Stimulated activated CD4-positive, alpha-beta T cell treated with anti-CD3 and anti-CD28 coated beads, Interleukin-2, amount 100 ng/mL, for 4 hours (primary cell): Measurements from ENCODE around the gene CLEC18A.
"Not testable (repeated sequence)": the region's sequence is repeated elsewhere in the genome, so short reads cannot be mapped to it uniquely, and the experiment has no call there.

Experiments used
- DNase-seq: peaks from one replicate; pipeline ENCODE4 v3.0.0-alpha.2; 2020; ENCODE audit warnings: low read depth

CLEC18A gene

DNA sequence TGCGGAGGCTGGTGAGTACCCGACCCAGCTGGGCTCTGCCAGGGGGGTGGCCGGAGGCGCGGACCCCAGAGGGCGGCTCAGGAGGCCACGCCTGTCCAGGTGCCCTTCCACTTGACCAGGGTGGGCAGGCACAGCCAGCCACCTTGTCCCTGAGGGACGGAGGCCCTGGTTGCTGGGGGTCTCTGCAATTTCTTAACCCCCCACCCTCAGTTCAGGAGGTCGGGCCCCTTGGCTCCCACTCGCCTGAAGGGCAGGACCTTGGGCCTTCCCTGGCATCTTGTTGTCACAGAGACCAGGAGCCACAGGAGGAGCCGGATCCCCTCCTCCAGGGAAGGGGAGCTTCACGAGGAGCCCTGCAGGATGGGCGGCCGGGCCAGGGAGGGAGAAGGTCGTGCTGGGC lies 982 bp downstream of the CLEC18A start:
- DNase-seq: not testable (repeated sequence)

DNA sequence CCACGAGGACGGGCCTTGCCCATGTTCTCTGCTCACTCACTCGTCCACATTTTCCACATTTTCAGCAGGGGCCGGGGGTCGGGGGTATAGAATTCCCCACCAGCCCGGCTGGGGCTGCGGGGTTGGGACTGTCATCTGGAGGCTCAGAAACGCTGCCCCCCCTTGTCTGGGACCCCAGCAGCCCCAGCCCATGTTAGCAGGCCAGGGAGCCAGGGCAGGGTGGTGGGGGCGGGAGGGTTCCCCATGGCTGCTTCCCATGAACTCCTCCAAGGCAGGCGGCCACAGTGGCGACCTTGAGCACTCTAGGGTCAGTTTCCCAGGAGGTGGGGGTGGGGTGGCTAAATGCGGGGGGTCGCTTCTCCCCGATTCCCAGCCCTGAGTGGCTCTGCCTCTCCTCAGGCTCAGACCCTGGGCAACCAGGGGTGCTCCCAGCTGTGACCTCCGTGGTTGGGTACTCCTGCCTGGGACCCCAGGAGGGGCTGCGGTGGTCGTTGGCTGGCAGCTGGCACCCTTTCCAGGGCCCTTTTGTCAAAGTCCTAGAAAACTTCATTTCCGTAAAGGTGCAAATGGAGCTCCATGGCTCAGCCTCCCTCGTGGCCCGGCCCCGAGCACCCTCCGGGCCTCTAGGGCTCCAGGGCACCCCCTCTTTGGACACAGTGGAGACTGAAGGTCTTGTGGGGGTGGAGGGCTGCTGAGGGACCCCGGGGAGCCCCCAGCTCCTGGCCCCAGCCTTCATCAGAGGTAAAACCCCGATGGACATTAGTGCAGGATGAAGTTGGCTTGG lies 1.6 kb downstream of the CLEC18A start:
- not testable (repeated sequence) for DNase-seq

DNA sequence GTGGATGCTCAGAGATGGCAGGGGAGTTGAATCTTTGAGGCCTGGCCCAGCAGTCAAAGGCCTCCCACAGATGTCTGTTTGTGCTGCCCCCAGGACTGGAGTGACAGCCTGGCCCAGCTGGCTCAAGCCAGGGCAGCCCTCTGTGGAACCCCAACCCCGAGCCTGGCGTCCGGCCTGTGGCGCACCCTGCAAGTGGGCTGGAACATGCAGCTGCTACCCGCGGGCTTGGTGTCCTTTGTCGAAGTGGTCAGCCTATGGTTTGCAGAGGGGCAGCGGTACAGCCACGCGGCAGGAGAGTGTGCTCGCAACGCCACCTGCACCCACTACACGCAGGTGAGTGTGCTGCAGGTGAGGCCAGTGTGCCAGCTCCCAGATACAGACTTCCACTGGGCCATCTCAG lies 3.1 kb downstream of the CLEC18A start:
- not testable (repeated sequence) for DNase-seq

DNA sequence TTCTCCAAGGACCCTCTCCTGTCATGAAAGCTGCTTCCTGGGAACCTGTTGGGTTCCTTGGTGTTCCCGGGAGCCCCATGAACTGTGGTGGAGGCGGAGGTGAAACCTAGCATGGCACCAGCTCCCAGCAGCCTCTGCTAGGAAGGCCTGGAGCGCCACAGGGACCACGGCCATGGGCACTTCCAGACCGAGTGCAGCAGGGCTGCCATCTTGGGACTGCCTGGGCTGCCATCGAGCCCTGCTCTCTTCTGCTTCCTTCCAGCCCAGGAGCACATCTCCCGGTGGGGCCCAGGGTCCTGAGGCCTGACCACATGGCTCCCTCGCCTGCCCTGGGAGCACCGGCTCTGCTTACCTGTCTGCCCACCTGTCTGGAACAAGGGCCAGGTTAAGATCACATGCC lies 12.2 kb downstream of the CLEC18A start:
- not testable (repeated sequence) for DNase-seq

DNA sequence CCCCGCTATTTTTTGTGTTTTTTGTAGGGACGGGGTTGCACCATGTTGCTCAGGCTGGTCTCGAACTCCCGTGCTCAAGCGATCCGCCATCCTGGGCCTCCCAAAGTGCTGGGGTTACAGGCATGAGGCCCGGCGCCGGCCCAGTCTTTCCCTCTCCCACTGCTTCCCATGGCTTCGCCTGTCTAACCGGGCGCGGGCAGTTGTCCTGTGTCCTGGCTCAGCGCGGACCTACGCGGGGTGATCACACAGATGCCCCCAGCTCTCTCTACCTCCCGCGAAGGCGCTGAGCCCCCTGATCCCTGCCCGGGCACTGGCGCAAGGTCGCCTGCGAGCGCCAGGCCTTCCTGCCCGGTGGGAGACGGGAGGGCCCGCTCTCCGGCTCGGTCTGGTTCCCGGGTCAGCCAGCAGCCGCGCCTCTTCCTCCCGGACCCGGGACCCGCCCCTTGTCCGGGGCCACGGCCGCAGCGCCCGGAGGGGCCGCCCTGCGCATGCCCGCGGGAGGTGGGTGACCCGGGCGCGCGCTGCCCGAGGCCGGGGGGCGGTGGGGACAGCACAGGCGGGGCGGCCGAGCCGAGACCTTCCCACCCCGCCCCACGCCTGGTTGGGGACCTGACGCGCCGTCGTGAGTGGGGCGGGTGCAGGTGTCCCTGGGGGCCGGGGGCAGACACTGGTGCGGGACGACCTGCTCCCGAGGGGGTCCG lies 14.0 kb downstream of the CLEC18A start:
- DNase-seq: not testable (repeated sequence)

DNA sequence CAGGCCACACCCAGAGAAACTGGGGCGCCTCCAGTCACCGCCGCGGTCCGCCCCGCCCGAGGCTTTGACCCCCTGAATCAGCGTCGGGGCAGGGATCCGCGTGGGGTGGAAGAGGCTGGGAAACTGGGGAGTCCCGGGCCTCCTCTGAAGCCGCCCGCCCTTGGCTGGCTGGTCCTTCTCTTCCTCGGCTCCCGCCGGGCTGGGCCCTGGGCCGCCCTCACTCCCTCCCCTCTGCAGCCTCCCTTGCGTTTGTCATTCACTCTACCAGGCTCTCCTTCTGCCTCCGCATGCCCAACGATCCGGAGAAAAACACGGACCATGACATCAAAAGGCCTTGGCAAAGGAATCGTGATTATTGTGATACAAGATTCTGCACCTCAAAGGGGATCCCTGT lies 14.5 kb downstream of the CLEC18A start:
- not testable (repeated sequence) for DNase-seq

DNA sequence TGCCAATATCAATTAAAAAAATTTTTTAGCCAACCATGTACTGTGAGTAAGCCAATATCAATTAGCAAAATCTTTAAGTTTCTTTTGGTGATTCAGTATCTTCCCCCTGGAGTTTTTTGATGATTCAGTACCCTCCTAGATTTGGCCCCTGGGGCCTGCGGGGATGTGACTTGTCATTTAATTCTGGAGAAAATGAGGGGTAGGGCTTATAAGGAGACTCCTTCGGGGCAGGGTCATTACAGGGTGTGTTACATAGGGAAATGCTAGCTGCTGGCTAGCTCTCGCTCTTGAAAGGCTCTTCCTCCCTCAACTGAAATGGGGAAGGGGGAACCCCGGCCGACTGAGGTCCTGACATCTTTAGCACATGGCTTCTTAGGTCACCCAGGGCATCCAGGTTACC lies 16.6 kb downstream of the CLEC18A start:
- not testable (repeated sequence) for DNase-seq

DNA sequence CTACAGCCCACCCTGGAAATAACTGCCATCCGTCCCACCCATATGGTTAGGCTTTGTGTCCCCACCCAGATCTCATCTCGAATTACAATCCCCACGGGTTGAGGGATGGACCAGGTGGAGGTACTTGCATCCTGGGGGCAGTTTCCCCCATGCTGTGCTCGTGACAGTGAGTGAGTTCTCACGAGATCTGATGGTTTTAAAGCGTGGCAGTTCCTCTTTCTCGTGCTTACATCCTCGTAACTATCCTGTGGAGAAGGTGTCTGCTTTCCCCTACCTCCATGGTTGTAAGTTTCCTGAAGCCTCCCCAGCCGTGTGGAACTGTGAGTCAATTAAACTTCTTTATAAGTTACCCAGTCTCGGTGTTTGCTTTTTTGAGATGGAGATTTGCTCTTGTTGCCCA lies 17.0 kb downstream of the CLEC18A start:
- DNase-seq: not testable (repeated sequence)

DNA sequence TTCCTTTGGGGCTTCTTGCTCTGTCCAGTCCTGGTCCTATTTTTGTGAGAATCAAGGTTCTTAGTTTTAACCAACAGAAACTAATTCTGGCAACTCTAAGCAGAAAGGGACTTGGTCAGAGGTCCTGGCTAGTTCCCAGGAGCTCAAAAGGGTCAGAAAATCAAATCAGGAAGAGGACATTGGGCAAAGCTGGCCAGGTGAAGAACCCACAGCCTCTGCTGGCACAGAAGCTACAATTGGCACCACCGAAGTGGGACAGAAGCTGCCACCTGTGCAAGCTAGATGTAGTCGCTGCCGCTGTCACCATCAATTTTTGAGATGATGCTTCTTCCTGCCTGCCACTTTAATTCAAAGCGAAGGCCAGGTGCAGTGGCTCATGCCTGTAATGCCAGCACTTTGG lies 18.5 kb downstream of the CLEC18A start:
- not testable (repeated sequence) for DNase-seq

DNA sequence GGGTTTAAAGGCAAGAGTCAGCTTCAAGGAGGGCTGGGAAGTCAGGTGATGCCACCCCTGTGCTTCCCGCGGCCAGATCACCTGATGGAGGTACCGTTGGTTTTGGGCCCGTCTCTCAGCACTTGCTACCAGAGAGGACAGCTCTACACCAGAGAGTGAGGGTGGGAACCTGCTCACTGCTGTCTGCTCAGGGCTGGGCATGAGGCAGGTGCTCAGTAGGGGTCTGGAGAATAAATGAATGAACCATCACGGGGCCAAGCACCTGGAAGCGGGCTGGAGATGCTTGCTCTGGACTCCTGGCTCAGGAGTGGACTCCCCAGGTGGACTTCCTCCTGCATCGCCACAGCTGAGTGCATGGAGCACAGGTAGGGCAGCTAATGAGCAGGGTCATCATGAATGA lies 21.0 kb downstream of the CLEC18A start:
- DNase-seq: not testable (repeated sequence)

DNA sequence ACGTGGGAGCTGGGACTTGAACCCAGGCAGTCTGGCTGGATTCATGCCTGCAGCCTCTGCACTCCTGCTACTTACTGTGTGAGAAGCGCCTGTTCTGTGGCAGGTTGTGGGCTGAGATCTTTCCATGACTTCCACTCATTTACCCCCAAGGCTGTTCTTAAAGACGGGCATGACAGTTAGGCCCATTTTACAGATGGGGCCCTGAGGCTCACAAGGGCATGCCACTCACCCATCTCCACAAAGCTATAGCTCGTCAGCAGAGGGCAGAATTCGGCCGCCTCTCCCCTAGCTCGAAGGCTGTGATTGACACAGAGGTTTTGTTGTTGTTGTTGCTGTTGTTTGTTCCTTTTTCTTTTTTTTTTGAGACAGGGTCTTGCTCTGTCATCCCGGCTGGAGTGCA lies 21.8 kb downstream of the CLEC18A start:
- DNase-seq: not testable (repeated sequence)

DNA sequence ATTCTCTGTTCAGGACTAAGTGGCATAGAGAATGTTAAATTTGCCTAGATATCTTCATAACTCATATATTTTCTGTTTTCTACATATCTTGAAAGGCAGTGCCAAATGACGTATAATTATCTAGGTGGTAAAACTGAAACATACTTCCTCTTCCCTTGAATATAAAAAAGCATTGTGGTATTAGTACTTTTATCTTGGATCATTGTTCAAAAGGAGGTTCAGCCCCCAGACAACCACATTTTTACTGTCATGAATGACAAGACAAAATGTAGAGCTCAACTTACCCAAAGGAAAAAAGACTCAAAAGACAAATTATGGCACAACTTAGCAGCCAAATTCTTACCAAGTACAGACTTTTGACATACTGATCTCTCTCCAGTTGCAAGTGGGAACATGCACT lies 34.1 kb downstream of the CLEC18A start:
- not testable (repeated sequence) for DNase-seq

DNA sequence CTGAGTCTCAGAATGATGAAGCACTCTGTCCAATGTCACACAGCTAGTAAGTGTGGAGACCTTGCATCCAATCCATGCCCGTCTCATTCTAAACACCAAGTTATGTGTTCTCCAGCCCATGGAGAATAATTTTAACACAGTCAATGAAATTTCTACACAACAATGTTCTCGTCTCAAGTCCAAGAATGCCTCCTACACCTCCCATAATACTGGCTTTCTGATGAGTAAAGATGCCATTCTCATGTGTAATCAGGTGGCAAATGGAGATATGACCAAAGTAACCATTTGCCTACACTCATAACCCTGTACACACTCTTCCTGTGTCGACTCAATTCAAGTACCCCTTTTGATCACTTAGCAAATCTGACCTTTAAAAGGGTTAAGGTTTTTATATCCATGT lies 46.8 kb downstream of the CLEC18A start:
- DNase-seq: not testable (repeated sequence)

DNA sequence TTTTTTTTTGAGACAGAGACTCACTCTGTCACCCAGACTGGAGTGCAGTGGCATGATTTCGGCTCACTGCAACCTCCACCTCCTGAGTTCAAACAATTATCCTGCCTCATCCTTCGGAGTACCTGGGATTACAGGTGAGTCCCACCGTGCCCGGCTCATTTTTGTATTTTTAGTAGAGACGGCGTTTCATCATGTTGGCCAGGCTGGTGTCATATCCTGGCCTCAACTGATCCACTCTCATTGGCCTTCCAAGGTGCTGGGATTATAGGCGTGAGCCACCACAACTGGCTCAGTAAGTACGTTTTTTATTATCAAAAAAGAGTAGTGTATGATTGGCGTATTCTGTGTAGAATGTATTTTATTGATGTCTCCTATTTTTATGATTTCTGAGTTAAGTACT lies 48.7 kb downstream of the CLEC18A start:
- DNase-seq: not testable (repeated sequence)

DNA sequence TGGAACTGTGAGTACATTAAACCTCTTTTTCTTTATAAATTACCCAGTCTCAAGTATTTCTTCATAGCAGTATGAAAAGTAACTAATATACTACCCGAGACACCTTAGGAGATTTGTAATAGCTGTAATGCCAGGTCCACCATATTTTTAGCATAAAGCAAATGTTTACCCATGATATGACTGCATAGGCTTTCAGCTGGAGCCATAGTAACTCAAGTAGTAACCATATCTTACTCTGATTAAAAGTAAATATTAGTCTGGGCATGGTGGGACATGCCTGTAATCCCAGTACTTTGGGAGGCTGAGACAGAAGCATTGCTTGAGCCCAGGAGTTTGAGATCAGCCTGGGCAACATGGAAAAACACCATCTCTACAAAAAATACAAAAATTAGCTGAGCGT lies 52.4 kb downstream of the CLEC18A start:
- not testable (repeated sequence) for DNase-seq

DNA sequence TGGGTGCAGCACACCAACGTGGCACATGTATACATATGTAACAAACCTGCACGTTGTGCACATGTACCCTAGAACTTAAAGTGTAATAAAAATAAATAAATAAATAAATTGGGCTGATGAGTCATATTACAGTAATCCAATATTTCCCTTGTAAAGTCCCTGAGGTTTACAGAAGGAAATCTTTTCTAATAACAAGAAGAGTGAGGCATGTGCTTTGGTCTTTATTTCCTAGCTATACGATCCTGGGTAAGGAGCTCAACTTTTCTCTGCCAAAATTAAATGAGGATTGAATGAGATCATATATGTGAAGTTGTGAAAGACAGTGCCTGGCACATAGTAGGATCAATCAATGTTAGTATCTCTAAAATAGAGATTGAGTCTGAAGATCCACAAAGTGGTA lies 57.5 kb downstream of the CLEC18A start:
- not testable (repeated sequence) for DNase-seq

DNA sequence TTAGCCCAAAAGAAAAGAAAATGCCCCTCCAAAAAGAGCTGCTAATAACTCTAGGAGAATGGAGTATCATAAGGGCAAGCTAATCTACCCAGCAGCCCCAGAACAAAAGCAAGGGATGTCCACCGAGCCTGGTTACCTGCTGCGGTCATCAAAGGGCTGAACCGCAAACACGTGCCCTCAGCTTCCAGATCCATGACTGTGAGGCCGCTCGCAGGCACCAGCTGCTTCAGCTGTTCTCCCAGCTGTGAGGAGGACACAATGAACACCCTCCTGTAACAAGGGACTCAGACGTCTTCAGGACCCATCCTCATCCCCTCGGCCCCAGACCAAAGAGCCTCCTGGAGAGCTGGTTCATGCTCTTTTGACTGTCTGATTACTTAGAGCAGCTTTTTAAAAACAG lies 59.5 kb downstream of the CLEC18A start:
- DNase-seq: not testable (repeated sequence)

DNA sequence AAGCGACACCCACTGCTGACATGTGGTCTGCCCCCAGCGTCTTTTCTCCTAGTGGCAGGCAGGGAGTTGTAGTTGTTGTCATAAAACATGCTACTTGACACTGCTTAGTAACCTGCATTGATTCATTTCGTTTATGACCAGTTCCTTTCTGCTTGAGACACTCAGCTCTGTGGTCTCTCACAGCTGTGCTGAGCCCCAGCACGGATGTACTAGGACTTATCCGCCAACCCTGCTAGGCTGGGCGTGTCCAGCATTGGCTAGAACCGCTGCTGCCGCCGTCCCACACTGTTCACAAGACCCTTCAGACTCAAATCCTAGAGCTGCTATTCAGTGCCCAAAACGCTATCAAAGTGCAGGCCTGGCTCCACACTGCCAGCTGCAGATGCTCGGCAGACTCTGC lies 60.0 kb downstream of the CLEC18A start:
- DNase-seq: not testable (repeated sequence)

DNA sequence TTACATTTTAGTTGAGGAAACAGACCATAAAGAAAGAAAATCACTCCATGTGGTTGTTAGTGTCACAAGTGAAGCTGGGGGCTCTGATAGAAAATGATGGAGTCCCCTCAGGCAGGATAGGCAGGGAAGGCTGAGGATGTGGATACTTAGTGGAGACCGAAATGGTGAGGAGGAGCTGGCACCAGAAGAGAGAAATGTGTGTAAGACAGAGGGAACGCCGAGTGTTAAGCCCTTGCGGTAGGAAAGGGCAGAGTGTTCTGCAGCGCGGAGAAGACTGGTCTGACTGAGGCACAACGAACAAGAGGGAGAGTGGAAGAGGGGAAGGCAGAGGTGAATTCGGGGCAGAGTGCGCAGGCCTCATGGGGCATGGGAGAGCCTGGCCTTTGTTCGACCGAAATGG lies 61.2 kb downstream of the CLEC18A start:
- not testable (repeated sequence) for DNase-seq

DNA sequence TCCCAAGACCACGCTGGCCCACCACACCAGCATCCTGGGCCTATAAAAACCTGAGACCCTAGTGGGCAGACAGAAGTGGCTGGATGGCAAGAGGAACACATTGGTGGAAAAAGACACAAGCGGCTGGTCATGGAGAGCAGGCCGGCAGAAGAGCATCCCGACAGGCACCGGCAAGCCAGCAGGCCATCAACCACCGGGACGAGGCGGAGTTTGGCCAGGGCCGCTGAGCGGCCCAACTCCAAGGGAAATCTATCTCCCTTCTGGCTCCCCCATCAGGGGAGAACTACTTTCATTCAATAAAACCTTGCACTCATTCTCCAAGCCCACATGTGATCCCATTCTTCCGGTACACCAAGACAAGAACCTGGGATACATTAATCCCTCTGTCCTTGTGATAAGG lies 61.8 kb downstream of the CLEC18A start:
- not testable (repeated sequence) for DNase-seq
